ENCODE results near the gene ATP8B3.

The ATP8B3 gene

DNA sequence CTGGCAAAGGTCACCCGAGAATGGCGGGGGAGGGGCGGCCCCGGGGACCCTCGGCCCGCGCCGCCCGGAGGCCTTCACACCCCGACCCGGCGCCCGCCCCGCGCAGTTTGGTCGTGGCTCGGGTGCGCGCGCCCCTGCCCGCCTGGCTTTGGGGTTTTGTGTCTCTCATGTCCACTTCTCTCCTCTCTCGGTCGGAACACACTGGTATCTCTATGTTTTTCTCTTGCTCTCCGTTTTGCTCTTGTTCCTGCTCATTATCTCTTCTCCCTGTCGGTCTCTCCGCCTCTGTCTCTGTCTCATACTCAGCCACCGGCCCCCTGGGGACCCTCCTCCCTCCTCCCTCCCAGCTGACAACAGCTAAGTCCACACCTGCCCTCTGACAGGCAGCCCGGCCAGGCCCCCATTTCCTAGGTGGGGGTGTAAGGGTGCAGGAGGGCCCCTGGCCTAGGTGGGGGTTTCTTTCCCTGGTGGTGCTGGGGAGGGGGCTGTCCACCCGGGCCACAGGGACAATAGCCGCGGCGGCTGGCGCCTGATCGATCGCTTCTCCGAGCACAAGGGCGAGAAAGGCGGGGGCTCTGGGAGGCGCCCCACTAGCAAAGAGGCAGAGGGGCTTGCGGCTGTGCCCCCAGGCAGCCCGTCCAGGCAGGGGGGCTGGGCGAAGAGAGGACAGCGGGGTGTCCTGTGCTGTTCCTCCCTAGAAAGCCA lies 56.5 kb downstream of the ATP8B3 start:
- no peak overlapping the region for H3K4me3 ChIP-seq (ENCODE audit: low read length)
- TF ChIP-seq, protein P1, sequence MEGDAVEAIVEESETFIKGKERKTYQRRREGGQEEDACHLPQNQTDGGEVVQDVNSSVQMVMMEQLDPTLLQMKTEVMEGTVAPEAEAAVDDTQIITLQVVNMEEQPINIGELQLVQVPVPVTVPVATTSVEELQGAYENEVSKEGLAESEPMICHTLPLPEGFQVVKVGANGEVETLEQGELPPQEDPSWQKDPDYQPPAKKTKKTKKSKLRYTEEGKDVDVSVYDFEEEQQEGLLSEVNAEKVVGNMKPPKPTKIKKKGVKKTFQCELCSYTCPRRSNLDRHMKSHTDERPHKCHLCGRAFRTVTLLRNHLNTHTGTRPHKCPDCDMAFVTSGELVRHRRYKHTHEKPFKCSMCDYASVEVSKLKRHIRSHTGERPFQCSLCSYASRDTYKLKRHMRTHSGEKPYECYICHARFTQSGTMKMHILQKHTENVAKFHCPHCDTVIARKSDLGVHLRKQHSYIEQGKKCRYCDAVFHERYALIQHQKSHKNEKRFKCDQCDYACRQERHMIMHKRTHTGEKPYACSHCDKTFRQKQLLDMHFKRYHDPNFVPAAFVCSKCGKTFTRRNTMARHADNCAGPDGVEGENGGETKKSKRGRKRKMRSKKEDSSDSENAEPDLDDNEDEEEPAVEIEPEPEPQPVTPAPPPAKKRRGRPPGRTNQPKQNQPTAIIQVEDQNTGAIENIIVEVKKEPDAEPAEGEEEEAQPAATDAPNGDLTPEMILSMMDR (conservative IDR thresholded peaks at IDR 0.05; ENCODE audit: low read depth, low read length) = no peak
- no peak for DNase-seq (ENCODE audit: low read depth)

DNA sequence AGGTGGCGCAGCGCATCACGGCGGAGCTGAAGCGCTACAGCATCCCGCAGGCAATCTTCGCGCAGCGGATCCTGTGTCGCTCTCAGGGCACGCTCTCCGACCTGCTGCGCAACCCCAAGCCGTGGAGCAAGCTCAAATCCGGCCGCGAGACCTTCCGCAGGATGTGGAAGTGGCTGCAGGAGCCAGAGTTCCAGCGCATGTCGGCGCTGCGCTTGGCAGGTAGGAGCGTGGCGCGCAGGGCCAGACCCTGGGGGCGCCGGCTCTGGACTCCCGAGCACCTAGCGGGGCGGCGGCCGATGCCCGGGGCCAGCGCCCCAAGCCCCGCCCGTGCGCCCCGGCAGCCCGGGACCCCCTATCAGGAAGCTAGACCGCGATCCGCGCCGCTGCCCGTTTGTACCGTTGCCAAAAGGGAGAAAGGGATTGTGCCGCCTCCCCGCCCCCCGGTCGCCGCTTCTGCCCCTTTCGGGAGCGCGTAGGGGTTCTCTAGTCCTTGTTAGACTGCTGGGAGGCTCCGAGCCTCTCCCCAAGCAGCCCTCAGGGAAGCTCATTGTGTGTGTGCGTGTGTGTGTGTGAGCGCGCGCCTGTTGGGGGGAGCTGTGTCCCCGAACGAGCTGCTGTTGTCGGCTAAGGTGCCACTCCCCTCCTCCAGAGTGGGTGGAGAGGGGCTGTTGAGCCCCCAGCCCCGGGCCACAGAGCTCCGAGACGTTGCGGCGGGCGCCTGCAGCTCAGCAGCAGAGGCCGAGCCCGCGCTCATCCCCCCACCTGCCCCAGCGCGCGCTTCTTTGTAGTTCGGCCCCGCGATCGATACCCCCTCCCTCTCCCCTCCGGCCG lies 57.2 kb downstream of the ATP8B3 start:
- no peak overlapping the region for H3K4me3 ChIP-seq (ENCODE audit: low read length)
- TF ChIP-seq, protein P1 (conservative IDR thresholded peaks at IDR 0.05; ENCODE audit: low read depth, low read length) = no peak
- no peak for DNase-seq (ENCODE audit: low read depth)

DNA sequence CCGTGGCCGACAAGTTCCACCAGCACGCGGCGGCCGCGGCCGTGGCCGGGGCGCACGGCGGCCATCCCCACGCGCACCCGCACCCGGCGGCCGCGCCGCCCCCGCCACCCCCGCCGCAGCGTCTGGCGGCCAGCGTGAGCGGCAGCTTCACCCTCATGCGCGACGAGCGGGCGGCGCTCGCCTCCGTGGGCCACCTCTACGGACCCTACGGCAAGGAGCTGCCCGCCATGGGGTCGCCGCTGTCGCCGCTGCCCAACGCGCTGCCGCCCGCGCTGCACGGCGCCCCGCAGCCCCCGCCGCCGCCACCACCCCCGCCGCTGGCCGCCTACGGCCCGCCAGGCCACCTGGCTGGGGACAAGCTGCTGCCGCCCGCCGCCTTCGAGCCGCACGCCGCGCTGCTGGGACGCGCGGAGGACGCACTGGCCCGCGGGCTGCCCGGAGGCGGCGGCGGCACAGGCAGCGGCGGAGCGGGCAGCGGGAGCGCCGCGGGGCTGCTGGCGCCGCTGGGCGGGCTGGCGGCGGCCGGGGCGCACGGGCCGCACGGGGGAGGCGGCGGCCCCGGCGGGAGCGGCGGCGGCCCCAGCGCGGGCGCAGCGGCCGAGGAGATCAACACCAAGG lies 57.9 kb downstream of the ATP8B3 start:
- TF ChIP-seq, protein P1 (conservative IDR thresholded peaks at IDR 0.05; ENCODE audit: low read depth, low read length) = no peak
- DNase-seq (ENCODE audit: low read depth) = no peak
- no peak overlapping the region for H3K4me3 ChIP-seq (ENCODE audit: low read length)

DNA sequence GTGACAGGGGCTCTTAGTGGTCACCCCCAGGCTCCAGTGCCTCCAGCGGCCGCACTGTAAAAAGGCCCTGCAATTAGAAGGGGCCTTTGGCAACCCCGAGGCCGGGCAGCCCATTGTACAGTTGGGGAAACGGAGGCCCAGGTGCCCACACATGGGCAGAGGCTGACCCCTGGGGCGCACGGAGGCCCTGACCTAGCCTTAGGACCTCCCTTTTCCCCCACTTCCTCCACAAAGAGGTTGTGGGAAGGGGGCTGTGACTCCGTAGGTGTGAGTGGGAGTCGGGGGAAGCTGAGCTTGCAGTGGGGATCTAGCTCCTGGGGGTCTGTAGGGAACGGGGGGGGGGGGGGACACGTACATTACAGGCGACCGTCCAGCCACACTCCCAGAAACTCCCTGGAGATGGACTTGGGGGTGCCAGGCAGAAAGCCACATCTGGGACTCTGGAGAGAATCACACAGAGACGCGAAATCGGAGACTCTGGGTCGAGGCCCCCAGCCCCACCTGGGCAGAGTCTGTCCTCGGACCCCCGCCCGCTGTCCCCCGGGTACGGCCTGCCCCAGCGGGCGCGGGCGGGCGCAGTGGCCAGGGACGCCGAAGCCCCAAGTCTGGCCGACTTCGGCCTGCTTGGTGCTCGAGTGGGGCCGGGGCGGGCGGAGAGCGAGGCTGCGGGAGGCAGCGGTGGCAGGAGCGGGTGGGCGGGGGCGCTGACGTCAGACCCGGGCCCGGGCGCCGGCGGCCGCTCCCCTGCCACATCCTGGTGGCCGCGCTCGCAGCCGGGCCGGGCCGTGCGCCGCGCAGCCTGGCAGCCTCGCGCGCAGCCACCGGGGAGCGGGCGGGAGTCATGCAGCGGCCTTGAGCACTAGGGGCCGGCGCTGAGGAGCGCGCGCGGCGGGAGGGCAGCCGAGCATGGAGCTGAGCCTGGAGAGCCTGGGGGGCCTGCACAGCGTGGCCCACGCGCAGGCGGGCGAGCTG lies 59.0 kb downstream of the ATP8B3 start, which contains the start of gene ONECUT3:
Gene ONECUT3 (plus strand): TSS at position 750 of the 972 bp plus-strand sequence. CDS start 157 bp downstream, at position 907.
- DNase-seq (ENCODE audit: low read depth) = no peak
- TF ChIP-seq, protein P1 (conservative IDR thresholded peaks at IDR 0.05; ENCODE audit: low read depth, low read length) = no peak
- H3K4me3 ChIP-seq (ENCODE audit: low read length) = no peak within 1 kb of the TSS

DNA sequence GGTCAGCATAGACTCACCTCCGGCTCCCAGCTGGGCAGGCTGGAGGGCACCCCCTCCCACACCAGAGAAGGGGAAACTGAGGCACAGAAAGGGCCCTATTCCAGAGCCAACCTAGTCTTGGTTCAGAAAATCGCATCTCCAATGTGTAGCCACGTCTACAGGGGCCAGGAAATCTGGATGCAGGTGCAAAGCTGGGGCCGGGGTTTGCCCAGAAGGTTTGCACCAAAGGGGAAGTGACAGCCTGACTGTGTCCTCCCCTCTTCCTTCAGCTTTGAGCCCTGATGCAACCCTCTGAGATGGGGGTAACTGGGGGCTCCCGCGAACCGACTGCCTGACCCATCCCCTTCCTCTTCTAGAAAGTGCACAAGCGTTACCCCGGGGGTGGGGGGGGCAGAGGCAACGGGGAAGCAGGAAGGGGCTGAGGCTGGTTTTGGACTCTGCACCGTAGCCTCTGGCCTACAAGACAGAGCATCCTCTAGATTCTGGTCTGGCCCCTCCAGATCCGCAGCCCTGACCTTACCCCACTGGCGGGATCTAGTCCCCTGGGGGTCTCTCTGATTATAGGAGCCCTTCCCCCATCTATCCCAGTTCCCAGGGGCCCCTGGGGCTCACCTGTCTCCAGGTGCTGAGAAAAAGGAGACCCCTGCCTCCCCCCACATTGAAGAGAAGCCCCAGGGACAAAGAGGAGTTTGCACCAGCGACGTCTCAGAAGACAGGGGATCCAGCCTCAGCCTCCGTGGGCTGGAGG lies 59.9 kb downstream of the ATP8B3 start:
- TF ChIP-seq, protein P1 (conservative IDR thresholded peaks at IDR 0.05; ENCODE audit: low read depth, low read length) = no peak

More for the DNA sequence above, 59.9 kb downstream of the ATP8B3 start:
- no peak overlapping the region for H3K4me3 ChIP-seq (ENCODE audit: low read length)
- no peak for DNase-seq (ENCODE audit: low read depth)
